ENCODE results near the gene C14orf39.

The C14orf39 gene

DNA sequence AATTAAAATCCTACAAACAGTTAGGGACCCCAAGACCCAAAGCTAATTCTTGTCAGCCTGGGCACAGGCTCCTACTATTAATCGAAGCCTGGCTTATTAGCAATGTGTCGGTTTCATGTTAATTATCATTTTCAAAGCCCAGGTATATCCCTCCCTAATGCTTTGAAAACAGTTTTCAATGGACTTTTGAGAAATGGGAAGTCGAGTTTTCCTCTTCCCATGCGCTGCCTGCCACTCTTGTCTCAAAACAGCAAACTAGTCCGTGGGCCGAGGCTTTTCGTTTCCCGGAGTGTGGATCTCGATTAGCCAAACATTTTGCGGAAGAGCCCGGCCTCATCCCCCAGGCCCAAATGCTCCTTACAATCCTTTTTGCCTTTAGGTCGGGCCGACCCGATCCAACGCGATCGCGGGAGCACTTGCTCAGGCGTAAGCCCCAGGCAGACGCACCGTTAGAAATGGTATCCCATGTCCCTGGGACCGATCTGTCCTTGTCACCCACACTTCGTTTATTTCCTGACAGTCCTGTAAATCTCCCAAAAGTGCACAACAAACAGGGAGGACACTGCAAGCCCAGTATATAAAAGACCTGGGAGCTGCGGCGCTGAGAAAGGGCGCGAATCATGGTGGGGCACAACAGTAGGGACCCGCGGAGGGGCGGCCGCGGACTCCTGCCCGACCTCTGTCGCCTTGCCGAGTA is 24.5 kb upstream of the C14orf39 start:
- DNase-seq (ENCODE audit: low spot score) (no peak), ATAC-seq (ENCODE audit: low read depth) (no peak)
- Histone ChIP-seq H3K9me3 (ENCODE audit: severe bottlenecking) (no peaks in the 10 kb centered on the region), H3K27me3 (ENCODE audit: insufficient read depth, poor library complexity, severe bottlenecking) (peaks cover 100% of the 10 kb centered on the region), H3K4me1 (ENCODE audit: insufficient read depth, poor library complexity, severe bottlenecking) (no peaks in the 10 kb centered on the region), H3K27ac (ENCODE audit: poor library complexity, severe bottlenecking) (no peak overlapping the region), H3K4me3 (ENCODE audit: severe bottlenecking) (no peak overlapping the region), H3K36me3 (ENCODE audit: low read depth) (no peaks in the 10 kb centered on the region)
- TF ChIP-seq, protein P1, sequence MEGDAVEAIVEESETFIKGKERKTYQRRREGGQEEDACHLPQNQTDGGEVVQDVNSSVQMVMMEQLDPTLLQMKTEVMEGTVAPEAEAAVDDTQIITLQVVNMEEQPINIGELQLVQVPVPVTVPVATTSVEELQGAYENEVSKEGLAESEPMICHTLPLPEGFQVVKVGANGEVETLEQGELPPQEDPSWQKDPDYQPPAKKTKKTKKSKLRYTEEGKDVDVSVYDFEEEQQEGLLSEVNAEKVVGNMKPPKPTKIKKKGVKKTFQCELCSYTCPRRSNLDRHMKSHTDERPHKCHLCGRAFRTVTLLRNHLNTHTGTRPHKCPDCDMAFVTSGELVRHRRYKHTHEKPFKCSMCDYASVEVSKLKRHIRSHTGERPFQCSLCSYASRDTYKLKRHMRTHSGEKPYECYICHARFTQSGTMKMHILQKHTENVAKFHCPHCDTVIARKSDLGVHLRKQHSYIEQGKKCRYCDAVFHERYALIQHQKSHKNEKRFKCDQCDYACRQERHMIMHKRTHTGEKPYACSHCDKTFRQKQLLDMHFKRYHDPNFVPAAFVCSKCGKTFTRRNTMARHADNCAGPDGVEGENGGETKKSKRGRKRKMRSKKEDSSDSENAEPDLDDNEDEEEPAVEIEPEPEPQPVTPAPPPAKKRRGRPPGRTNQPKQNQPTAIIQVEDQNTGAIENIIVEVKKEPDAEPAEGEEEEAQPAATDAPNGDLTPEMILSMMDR (IDR thresholded peaks at IDR 0.05; ENCODE audit: poor library complexity, severe bottlenecking): no peak

DNA sequence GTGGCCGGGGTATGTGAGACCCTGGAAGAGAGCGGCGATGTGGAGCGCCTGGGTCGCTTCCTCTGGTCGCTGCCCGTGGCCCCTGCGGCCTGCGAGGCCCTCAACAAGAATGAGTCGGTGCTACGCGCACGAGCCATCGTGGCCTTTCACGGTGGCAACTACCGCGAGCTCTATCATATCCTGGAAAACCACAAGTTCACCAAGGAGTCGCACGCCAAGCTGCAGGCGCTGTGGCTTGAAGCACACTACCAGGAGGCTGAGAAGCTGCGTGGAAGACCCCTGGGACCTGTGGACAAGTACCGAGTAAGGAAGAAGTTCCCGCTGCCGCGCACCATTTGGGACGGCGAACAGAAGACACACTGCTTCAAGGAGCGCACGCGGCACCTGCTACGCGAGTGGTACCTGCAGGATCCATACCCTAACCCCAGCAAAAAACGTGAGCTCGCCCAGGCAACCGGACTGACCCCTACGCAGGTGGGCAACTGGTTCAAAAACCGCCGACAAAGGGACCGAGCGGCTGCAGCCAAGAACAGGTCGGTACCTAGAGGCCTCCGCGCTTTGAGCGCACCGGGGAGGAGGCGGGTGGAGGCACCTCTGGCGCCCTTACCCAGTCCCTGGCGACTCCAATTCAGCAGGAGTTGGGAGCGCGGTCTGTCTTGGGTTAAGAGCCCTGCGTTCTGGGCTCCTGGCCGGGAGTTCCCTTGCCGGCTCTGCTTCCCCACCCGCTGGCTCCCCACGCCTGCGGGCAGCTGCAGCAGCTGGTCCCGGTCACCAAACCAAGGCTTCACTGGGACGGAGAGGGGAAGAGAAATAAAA is 23.8 kb upstream of the C14orf39 start:
- peaks cover 100% of the 10 kb centered on the region for H3K27me3 ChIP-seq (ENCODE audit: insufficient read depth, poor library complexity, severe bottlenecking)
- H3K27ac ChIP-seq (ENCODE audit: poor library complexity, severe bottlenecking): no peak overlapping the region
- TF ChIP-seq, protein P1 (IDR thresholded peaks at IDR 0.05; ENCODE audit: poor library complexity, severe bottlenecking): no peak
- no peak; the same call in 2 of the 3 replicates for ATAC-seq (ENCODE audit: low read depth)
- DNase-seq (ENCODE audit: low spot score): no peak
- no peaks in the 10 kb centered on the region for H3K36me3 ChIP-seq (ENCODE audit: low read depth)
- no peak overlapping the region for H3K4me3 ChIP-seq (ENCODE audit: severe bottlenecking)
- no peaks in the 10 kb centered on the region for H3K9me3 ChIP-seq (ENCODE audit: severe bottlenecking)
- no peaks in the 10 kb centered on the region for H3K4me1 ChIP-seq (ENCODE audit: insufficient read depth, poor library complexity, severe bottlenecking)

DNA sequence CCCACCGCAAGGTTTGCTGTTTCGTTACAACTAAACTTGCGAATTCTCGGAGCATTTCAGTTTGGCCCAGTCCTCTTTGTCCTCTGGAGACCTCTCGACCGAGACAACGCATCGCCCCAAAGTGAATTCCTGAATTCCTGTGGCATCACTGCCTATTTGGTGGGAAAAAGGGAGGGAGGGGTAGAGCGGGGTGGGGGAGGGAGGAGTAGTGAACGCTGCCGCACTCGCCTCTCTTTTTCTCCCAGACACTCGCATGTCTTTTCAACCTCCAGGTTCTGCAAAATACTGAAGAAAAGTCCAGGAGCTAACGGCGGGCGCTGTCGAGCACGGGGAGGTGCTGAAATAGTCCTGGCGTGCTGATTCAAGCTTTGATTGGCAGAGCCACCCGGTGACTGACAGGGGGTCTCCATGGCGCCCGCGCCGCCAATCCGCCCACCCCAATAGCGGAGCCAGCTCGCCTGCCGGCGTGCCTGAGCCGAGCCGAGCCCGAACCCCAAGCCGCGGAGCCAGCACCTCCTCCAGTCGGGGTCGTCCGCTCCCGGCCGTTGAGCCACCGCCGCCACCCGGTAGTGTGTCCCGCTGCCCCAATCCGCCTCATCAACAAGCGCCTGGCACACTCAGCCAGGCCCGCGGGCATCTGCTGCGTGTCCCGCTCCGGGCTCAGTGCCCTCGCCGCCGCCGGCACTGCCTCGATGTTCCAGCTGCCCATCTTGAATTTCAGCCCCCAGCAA is 23.0 kb upstream of the C14orf39 start, which contains the start of gene SIX6:
Gene SIX6, plus strand, starts transcription at position 440 of the 731 bp plus-strand sequence. Its CDS starts 253 bp downstream, at position 693.
- ATAC-seq (ENCODE audit: low read depth): peak; percentile 44; the same call in 2 of the 3 replicates
- Histone ChIP-seq H3K36me3 (ENCODE audit: low read depth) (no peaks in the 10 kb centered on the region), H3K27me3 (ENCODE audit: insufficient read depth, poor library complexity, severe bottlenecking) (peaks cover 100% of the 10 kb centered on the region), H3K9me3 (ENCODE audit: severe bottlenecking) (no peaks in the 10 kb centered on the region), H3K4me3 (ENCODE audit: severe bottlenecking) (no peak within 1 kb of the TSS), H3K4me1 (ENCODE audit: insufficient read depth, poor library complexity, severe bottlenecking) (no peaks in the 10 kb centered on the region), H3K27ac (ENCODE audit: poor library complexity, severe bottlenecking) (no peak within 1 kb of the TSS)
- TF ChIP-seq, protein P1 (IDR thresholded peaks at IDR 0.05; ENCODE audit: poor library complexity, severe bottlenecking): no peak
- DNase-seq (ENCODE audit: low spot score): peak; percentile 66

DNA sequence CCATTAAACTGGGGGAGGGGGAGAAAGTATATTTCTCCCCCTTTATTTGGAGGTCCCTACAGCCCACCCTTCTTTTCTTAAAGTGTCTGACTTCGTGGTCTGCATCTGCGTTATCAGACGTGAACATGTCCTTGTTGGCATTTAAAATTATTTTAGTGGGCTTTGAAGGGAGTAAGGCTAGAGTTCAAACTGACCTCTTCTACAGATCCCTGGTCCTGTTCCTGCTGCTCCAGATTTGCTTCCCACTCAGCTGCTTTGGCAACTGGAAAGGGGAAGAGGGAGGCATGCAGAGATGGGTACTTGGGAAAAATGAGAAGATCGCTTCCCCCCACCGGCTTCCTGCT is 22.5 kb upstream of the C14orf39 start:
- no peak for ATAC-seq (ENCODE audit: low read depth)
- H3K27me3 ChIP-seq (ENCODE audit: insufficient read depth, poor library complexity, severe bottlenecking): peaks cover 100% of the 10 kb centered on the region

More for the DNA sequence above, 22.5 kb upstream of the C14orf39 start:
- no peak for DNase-seq (ENCODE audit: low spot score)
- no peaks in the 10 kb centered on the region for H3K4me1 ChIP-seq (ENCODE audit: insufficient read depth, poor library complexity, severe bottlenecking)
- no peaks in the 10 kb centered on the region for H3K36me3 ChIP-seq (ENCODE audit: low read depth)
- H3K9me3 ChIP-seq (ENCODE audit: severe bottlenecking): no peaks in the 10 kb centered on the region
- TF ChIP-seq, protein P1 (IDR thresholded peaks at IDR 0.05; ENCODE audit: poor library complexity, severe bottlenecking): no peak
- no peak overlapping the region for H3K27ac ChIP-seq (ENCODE audit: poor library complexity, severe bottlenecking)
- no peak overlapping the region for H3K4me3 ChIP-seq (ENCODE audit: severe bottlenecking)
